ENCODE data around the gene BCOR.

The BCOR gene

GRCh38 chrX:40003428-40004245 is 94.1 kb downstream of the BCOR start:
- DNase-seq (ENCODE audit: low spot score), result peak; percentile 74

- DNase-seq (ENCODE audit: low spot score), result no peak
These were observed 94.7 kb downstream of the BCOR start for GRCh38 chrX:40003071-40003427.
